HUES48 (cell line): Measurements from ENCODE around the gene CARS2.
"Not testable (repeated sequence)": the region's sequence is repeated elsewhere in the genome, so short reads cannot be mapped to it uniquely, and the experiment has no call there.

Experiments
- H3K27ac ChIP-seq: one replicate; pipeline ENCODE4 v1.7.0; 2013; ENCODE audit warnings: low read depth, low read length, inconsistent platforms
- H3K27me3 ChIP-seq: 2 replicates; pipeline ENCODE4 v1.6.1; 2013; ENCODE audit warnings: mild to moderate bottlenecking, low read length; ENCODE audit not compliant: control insufficient read depth, insufficient read depth
- H3K36me3 ChIP-seq: 2 replicates; pipeline ENCODE4 v1.6.1; 2013; ENCODE audit warnings: low read length; ENCODE audit not compliant: control insufficient read depth, insufficient read depth
- H3K4me1 ChIP-seq: 2 replicates; pipeline ENCODE4 v1.6.1; 2013; ENCODE audit warnings: mild to moderate bottlenecking, low read length; ENCODE audit not compliant: control insufficient read depth, insufficient read depth
- H3K4me3 ChIP-seq: 2 replicates; pipeline ENCODE4 v1.5.1; 2013; ENCODE audit warnings: mild to moderate bottlenecking, low read depth, low read length
- H3K9ac ChIP-seq: 2 replicates; pipeline ENCODE4 v1.6.1; 2013; ENCODE audit warnings: mild to moderate bottlenecking, low read depth, low read length, moderate library complexity
- H3K9me3 ChIP-seq: 2 replicates; pipeline ENCODE4 v1.6.1; 2013; ENCODE audit warnings: low read length; ENCODE audit not compliant: control insufficient read depth, insufficient read depth

The CARS2 gene

GRCh38 chr13:110662777-110663443 lies 43.0 kb downstream of the CARS2 start:
- no peak overlapping the region for H3K27ac ChIP-seq
- no peak overlapping the region for H3K9ac ChIP-seq

DNA sequence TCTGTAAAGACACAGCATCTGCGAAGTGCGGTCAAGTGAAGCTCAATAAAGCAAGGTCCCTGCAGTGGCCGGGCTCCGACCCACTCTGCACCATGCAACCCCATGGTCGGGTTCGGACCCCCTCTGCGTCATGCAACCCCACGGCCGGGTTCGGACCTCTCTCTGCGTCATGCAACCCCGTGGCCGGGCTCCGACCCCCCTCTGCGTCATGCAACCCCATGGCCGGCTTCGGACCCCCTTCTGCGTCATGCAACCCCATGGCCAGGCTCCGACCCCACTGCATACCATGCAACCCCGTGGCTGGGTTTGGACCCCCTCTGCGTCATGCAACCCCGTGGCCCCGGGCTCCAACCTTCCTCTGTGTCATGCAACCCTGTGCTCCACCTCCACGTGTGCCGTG lies 43.8 kb downstream of the CARS2 start:
- no peaks in the 10 kb centered on the region for H3K27me3 ChIP-seq
- H3K4me1 ChIP-seq, result no peaks in the 10 kb centered on the region
- no peak overlapping the region for H3K4me3 ChIP-seq
- H3K36me3 ChIP-seq, result peaks cover 64% of the 10 kb centered on the region
- H3K9me3 ChIP-seq, result peaks cover 15% of the 10 kb centered on the region; the same call in 1 of the 2 replicates
- no peak overlapping the region for H3K9ac ChIP-seq
- H3K27ac ChIP-seq, result no peak overlapping the region

More at GRCh38 chr13:110662777-110663443, 43.0 kb downstream of the CARS2 start:
- H3K9me3 ChIP-seq, result peaks cover 13% of the 10 kb centered on the region; the same call in 1 of the 2 replicates
- H3K27me3 ChIP-seq, result no peaks in the 10 kb centered on the region
- H3K4me3 ChIP-seq, result no peak overlapping the region
- H3K36me3 ChIP-seq, result peaks cover 66% of the 10 kb centered on the region
- no peaks in the 10 kb centered on the region for H3K4me1 ChIP-seq

GRCh38 chr13:110661256-110661655 lies 44.7 kb downstream of the CARS2 start:
- Histone ChIP-seq H3K36me3 (peaks cover 56% of the 10 kb centered on the region), H3K4me1 (no peaks in the 10 kb centered on the region), H3K9ac (no peak overlapping the region), H3K4me3 (no peak overlapping the region), H3K27me3 (no peaks in the 10 kb centered on the region), H3K27ac (no peak overlapping the region), H3K9me3 (peaks cover 15% of the 10 kb centered on the region; the same call in 1 of the 2 replicates)

DNA sequence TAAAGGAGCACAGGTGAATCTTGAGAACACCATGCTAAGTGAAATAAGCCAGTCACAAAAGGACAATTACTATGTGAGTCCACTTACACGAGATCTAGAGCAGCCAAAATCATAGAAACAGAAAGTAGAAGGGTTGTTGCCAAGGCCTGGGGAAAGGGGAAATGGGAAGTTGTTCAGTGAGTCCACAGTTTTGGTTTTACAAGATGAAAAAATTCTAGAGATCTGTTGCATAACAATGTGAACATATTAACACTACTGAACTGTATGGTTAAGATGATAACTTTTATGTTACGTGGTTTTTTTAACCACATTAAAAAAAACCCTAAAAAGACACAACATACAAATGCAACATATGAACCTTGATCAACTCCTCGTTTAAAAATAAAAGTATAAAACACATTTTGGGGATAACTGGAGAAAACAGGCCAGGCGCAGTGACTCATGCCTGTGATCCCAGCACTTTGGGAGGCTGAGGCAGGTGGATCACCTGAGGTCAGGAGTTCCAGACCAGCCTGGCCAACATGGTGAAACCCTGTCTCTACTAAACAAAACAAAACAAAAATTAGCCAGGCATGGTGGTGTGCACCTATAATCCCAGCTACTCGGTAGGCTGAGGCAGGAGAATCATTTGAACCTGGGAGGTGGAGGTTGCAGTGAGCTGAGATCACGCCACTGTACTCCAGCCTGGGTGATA lies 47.6 kb downstream of the CARS2 start:
- H3K27ac ChIP-seq, H3K4me3 ChIP-seq, H3K4me1 ChIP-seq, H3K27me3 ChIP-seq, H3K9ac ChIP-seq: not testable (repeated sequence)
- Histone ChIP-seq H3K9me3 (peaks cover 15% of the 10 kb centered on the region; the same call in 1 of the 2 replicates), H3K36me3 (peaks cover 32% of the 10 kb centered on the region)

DNA sequence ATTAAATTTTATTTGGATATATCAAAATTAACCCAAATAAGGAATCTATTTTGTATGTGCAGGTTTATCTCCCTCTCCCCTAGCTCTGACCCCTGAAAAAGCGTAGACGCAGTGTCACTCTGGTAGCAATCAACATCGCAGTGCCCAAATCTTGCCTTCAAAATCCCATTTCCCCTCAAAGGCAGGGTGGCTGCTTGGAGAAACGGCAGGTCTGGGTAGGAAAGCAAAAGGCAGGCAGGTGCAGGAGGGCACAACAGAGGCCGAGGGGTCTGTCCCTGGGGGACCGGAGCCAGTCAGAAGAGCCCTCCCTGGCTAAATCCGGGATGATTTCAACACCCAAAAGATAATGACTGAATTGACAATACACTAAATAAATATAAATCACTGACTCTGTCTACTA lies 48.7 kb downstream of the CARS2 start:
- peaks cover 15% of the 10 kb centered on the region; the same call in 1 of the 2 replicates for H3K9me3 ChIP-seq
- no peaks in the 10 kb centered on the region for H3K27me3 ChIP-seq
- no peak overlapping the region for H3K27ac ChIP-seq
- peaks cover 21% of the 10 kb centered on the region for H3K36me3 ChIP-seq
- no peak overlapping the region for H3K9ac ChIP-seq
- H3K4me1 ChIP-seq, result no peaks in the 10 kb centered on the region
- H3K4me3 ChIP-seq, result no peak overlapping the region

- H3K27me3 ChIP-seq, result no peaks in the 10 kb centered on the region
- peaks cover 5% of the 10 kb centered on the region; the same call in 1 of the 2 replicates for H3K9me3 ChIP-seq
- H3K4me1 ChIP-seq, result no peaks in the 10 kb centered on the region
- H3K9ac ChIP-seq, result no peak overlapping the region
- peaks cover 9% of the 10 kb centered on the region for H3K36me3 ChIP-seq
- no peak overlapping the region for H3K27ac ChIP-seq
- H3K4me3 ChIP-seq, result no peak overlapping the region
Observed at GRCh38 chr13:110653851-110654250, 52.1 kb downstream of the CARS2 start.

DNA sequence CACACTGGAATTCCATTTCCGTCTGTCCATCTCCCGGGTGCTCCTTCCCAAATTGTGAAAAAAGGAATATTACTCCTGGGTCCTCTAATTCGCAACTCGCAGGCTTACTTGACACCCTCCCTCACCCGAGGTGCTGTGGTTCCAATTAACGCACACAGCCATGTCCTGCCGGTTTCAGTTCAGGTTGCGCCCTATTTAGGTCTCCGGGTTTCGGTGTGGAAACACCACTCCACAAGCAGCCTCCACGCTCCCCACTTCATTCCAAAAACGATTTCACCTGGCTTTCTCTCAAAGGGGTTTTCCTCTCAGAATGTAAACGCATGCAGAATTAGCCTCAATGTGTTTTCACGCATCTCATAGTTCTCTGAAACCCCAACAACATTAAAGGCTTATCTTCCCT lies 52.6 kb downstream of the CARS2 start:
- Histone ChIP-seq H3K4me3 (no peak overlapping the region), H3K9ac (no peak overlapping the region), H3K27ac (no peak overlapping the region), H3K4me1 (no peaks in the 10 kb centered on the region), H3K27me3 (no peaks in the 10 kb centered on the region), H3K9me3 (peaks cover 5% of the 10 kb centered on the region; the same call in 1 of the 2 replicates), H3K36me3 (peaks cover 9% of the 10 kb centered on the region; the same call in 1 of the 2 replicates)

DNA sequence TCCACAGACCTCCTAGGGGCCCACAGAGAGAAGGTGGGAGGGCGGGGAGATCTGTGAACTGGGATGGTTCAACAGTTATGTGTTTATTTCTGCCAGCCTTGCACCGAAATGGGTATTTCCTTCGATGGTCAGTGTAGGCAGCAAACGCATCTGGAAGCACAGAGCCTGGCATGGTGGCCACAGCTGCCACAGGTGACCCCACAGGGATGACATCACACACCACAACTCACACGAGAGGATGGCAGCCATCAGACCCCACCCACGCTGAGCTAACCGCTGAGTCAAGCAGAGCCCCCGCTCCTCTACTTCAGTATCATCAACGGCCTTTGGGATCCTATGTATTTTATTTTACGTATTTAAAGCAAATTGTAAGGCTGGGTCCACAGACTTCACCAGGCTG lies 53.2 kb downstream of the CARS2 start:
- Histone ChIP-seq H3K9me3 (peaks cover 1% of the 10 kb centered on the region; the same call in 1 of the 2 replicates), H3K27ac (no peak overlapping the region), H3K9ac (no peak overlapping the region), H3K4me1 (no peaks in the 10 kb centered on the region), H3K27me3 (no peaks in the 10 kb centered on the region), H3K4me3 (no peak overlapping the region), H3K36me3 (peaks cover 9% of the 10 kb centered on the region; the same call in 1 of the 2 replicates)

DNA sequence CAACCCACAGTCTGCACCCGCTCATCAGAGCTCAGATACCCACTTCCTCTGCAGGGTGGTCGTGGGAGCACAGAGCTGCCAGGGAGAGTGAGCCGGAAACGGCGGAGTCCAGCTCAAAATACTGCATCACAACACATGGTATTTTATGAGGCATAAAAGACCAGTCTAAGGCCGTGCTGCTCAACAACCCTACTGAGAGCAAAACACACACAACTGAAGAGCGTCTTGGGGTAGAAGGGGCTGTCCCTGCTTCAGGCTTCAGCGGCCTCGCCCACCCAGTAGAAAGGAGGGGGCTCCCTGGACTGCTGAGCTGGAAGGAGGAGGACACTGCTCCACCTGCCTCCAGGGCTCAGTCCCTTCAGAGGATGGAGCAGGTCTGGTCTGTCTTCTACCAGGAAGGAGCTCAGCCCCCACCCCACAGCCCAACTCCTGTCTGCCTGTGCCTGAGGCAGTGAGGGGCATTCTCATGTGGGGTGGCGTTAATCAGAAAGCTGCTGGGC lies 53.6 kb downstream of the CARS2 start:
- no peaks in the 10 kb centered on the region for H3K27me3 ChIP-seq
- H3K4me1 ChIP-seq, result no peaks in the 10 kb centered on the region
- H3K9me3 ChIP-seq, result no peaks in the 10 kb centered on the region
- H3K27ac ChIP-seq, result no peak overlapping the region
- no peak overlapping the region for H3K9ac ChIP-seq
- H3K36me3 ChIP-seq, result peaks cover 9% of the 10 kb centered on the region; the same call in 1 of the 2 replicates
- H3K4me3 ChIP-seq, result no peak overlapping the region

GRCh38 chr13:110651726-110652230 lies 54.1 kb downstream of the CARS2 start:
- H3K9ac ChIP-seq, result no peak overlapping the region
- no peaks in the 10 kb centered on the region for H3K4me1 ChIP-seq
- H3K9me3 ChIP-seq, result no peaks in the 10 kb centered on the region
- H3K36me3 ChIP-seq, result peaks cover 9% of the 10 kb centered on the region; the same call in 1 of the 2 replicates
- no peak overlapping the region for H3K4me3 ChIP-seq
- H3K27me3 ChIP-seq, result no peaks in the 10 kb centered on the region
- no peak overlapping the region for H3K27ac ChIP-seq

DNA sequence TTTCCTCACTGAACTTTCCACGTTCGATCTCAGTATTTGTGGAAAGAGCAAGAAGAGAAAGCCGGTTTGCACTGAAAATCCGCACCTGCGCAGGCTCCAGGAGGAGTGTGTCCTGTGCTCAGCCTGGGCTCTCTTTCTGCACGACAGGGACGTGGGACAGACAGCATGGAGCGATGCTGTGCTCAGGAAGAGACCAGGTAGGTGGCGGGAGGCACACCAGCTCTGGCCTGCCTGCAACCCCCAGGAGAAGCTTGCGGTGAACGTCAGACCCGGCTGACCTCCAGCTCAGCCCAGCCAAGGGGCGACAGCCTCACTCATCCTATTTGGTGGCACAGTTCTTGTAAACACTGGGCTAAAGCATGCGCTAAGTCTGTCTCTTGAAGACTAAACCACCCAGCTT lies 54.6 kb downstream of the CARS2 start:
- no peak overlapping the region for H3K9ac ChIP-seq
- no peaks in the 10 kb centered on the region for H3K9me3 ChIP-seq
- H3K36me3 ChIP-seq, result peaks cover 9% of the 10 kb centered on the region; the same call in 1 of the 2 replicates
- H3K27ac ChIP-seq, result no peak overlapping the region
- no peaks in the 10 kb centered on the region for H3K27me3 ChIP-seq
- H3K4me3 ChIP-seq, result no peak overlapping the region
- H3K4me1 ChIP-seq, result no peaks in the 10 kb centered on the region
